GM12801 (cell line): ENCODE measurements around the gene ITGA6.

Source experiments
- TF ChIP-seq, protein P1 (sequence below): IDR thresholded peaks from one replicate; pipeline ENCODE4 v1.5.1; 2011; ENCODE audit warnings: control low read depth; ENCODE audit not compliant: insufficient read length; ENCODE audit errors: extremely low read depth

The ITGA6 gene

DNA sequence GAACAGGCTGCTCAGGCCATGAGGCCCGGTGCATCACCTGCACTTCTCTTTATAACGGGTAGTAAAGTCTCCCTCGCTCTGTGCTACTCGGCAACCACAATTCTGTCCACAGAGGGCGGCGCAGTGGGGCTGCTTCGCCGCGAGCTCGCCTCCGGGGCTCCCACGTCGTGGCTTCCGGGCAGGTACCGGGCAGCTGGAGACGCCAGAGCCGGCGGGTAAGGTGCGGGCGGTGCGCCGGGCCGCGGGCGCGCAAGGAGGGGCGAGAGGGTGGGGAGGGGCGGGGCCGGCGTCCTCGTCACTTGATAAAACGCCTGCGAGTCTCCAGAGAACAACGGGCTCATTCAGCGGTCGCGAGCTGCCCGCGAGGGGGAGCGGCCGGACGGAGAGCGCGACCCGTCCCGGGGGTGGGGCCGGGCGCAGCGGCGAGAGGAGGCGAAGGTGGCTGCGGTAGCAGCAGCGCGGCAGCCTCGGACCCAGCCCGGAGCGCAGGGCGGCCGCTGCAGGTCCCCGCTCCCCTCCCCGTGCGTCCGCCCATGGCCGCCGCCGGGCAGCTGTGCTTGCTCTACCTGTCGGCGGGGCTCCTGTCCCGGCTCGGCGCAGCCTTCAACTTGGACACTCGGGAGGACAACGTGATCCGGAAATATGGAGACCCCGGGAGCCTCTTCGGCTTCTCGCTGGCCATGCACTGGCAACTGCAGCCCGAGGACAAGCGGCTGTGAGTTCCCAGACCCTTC is at the start of gene ITGA6:
TSS of gene ITGA6 (plus strand) at position 331 of the 734 bp plus-strand sequence.
- TF ChIP-seq, protein P1, sequence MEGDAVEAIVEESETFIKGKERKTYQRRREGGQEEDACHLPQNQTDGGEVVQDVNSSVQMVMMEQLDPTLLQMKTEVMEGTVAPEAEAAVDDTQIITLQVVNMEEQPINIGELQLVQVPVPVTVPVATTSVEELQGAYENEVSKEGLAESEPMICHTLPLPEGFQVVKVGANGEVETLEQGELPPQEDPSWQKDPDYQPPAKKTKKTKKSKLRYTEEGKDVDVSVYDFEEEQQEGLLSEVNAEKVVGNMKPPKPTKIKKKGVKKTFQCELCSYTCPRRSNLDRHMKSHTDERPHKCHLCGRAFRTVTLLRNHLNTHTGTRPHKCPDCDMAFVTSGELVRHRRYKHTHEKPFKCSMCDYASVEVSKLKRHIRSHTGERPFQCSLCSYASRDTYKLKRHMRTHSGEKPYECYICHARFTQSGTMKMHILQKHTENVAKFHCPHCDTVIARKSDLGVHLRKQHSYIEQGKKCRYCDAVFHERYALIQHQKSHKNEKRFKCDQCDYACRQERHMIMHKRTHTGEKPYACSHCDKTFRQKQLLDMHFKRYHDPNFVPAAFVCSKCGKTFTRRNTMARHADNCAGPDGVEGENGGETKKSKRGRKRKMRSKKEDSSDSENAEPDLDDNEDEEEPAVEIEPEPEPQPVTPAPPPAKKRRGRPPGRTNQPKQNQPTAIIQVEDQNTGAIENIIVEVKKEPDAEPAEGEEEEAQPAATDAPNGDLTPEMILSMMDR, result no peak

DNA sequence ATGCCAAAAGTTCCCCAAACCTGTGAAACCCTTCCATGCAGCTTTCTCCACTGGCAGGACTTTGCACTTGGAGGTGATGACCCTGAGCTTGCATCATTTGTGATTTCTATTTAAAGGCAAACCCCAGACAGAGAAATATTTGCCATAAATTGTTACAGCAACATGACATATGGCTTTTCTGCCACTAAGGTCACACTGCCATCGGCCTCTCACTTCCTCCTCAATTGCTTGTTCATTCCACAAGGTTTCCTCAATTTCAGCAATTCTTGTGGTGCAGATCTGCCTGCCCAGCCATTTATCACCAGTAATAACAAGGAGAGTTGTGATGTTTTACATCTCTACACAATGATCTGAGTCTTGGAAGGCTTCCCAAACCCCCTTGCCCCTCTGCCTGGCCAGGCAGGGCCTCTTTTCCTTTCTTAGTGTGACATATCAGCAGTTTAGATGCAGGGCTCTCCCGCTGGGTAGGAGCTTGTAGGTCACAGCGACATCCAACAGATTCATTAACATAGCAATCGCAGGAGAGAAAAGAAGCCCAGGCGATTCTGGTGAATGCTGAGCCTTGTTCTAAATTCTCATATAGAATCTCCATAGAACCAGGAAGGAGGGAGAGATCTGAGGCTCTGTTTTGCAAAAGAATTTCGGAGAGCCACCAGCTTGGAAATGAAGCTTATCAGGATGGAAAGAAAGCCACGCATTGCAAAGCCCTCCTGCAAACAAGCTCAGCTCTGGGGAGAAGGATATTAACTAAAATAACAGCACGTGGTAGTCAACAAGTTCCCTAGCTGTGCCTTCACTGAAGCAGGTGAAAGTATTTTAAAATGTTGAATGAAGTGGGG is 46.7 kb upstream of the ITGA6 start:
- TF ChIP-seq, protein P1, result no peak

DNA sequence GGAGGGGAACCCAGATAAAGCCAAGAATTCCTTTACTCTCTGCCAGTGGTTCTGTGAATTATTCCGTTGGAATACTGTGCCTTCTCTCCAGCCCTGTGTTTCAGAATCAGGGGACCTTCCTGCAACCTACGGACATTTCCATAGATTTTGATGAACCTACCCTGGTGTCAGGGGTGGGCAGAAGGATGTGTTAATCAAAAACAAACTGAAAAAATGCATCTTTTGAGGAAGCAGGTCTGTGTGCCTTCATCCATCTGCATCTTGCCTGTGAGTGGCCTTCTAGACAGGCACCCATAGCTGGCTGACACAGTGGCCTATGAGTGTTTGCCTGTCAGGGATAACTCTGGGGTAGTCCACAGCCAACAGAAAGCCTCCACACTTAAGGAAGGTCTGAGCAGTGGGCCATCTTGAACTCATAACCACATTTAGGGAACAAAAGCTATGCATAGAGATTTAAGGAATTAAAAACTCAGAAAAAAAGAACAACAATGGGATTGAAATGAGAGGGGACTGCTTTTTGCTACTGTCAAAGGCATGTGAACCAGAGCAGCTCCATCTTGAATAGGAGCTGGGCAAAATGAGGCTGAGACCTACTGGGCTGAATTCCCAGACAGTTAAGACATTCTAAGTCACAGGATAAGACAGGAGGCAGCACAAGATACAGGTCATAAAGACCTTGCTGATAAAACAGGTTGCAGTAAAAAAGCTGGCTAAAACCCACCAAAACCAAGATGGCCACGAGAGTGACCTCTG is 45.9 kb upstream of the ITGA6 start:
- TF ChIP-seq, protein P1, result no peak

DNA sequence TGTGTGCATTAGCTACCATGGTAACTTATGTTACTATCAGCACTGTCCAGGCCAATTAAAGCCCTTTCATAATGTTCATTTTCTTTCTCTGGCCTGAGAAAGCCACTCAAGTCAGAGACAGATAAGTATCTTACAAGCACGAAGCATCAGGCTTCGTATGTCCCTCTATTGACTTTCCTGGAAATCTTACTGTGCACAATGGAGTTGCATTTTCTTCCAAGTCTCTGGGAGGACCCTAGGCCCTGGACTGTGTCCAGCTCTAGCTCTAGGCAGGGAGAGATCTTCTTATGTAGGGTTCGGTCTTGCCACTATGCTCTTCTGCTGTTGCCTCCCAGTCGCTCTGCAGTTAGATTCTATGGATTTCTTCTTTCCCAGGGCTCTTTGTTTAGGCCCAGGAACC is 40.0 kb upstream of the ITGA6 start:
- TF ChIP-seq, protein P1, result no peak

DNA sequence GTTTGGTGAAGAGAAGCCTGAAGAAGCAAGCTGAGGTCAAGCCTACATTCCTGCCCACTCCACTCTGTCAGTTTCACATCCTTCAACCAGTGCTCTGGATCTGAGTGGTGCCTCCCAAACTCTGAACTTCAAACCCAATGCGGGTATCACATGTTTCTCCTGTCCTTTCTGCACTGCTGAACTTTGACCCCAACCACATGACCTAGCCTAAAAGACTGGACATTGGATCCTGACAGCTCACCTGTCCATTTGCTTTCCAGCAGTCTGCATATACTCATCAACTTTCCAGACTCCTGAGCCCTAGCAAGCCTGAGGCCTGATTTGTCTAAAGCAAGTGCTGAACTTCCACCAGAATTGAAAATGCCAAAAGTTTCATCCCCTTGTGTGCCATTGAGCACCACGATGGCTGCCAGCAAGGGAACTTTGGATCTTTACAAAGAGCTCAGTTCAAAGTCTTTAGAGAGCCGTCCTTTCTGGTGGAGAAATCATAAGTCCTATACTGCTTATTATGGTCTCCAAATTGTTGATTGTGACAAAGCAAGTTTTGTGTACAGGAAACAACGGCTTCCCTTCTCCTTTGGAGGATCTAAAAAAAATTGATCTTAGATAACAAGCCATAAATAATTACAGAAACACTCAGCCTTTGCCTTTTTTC is 37.6 kb upstream of the ITGA6 start:
- TF ChIP-seq, protein P1, result no peak

DNA sequence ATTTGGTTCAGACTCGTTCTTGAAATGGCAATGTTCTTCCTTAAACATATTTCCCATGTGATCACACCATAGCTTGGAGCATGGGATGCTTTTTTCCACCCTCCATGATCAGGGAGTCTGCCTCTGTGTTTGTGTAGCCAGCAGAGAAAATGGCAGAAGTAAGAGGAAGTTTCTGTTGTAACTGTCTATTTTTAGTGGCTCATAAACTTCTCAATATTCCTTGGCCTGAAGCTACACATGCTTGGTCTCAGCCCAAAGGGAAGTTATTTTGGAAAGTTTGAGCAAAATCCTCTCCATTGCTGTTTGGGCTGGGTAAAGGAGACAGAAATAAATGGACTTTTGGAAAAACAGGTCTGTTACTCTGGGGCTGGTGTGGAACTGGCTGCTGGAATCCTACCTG is 33.4 kb upstream of the ITGA6 start:
- TF ChIP-seq, protein P1, result no peak
